HepG2 (cell line): ENCODE data around the gene ZCCHC3. TPM values are rescaled to one million over a fixed set of nuclear protein-coding genes. Genes with fewer than 3 reads are reported as not detected.
A peak's percentile ranks its signal among the peaks of the same experiment; 100 is the strongest.

Experiments used
- AKAP8 ChIP-seq: sonication (generic); formaldehyde crosslinking; IDR thresholded peaks from 2 replicates; pipeline ENCODE4 v1.5.1; 2020; ENCODE audit warnings: mild to moderate bottlenecking, missing genetic modification reagents
- CREB1 ChIP-seq, 2 experiments: fragments of 450-650 bp in 1 of 2; IDR thresholded peaks; 2 replicates each; pipeline ENCODE4 v1.6.1; 2016 to 2017; ENCODE audit warnings: control low read depth in 1 of 2, mild to moderate bottlenecking in 1 of 2, missing compliant biosample characterization in 1 of 2, missing genetic modification characterization in 1 of 2
- EZH2 ChIP-seq: conservative IDR thresholded peaks from 2 replicates; pipeline ENCODE4 v1.6.1; 2012; ENCODE audit warnings: mild to moderate bottlenecking, low read depth, low read length, moderate library complexity
- FOSL1 ChIP-seq: sonication (generic); formaldehyde crosslinking; IDR thresholded peaks from 2 replicates; pipeline ENCODE4 v1.9.0; 2021; ENCODE audit warnings: missing genetic modification reagents, borderline replicate concordance
- FOXP1 ChIP-seq, 2 experiments: fragments of 450-650 bp in 1 of 2; IDR thresholded peaks; 2 replicates each; pipeline ENCODE4 v1.6.1; 2017 to 2018; ENCODE audit warnings: antibody characterized with exemption in 1 of 2
- HIC2 ChIP-seq: sonication (generic); formaldehyde crosslinking; IDR thresholded peaks from 2 replicates; pipeline ENCODE4 v1.9.0; 2022; ENCODE audit warnings: low read depth, missing genetic modification reagents
- HNF1B ChIP-seq: sonication (generic); formaldehyde crosslinking; IDR thresholded peaks from 2 replicates; pipeline ENCODE4 v1.5.1; 2020; ENCODE audit warnings: mild to moderate bottlenecking, moderate library complexity, missing genetic modification reagents
- JARID2 ChIP-seq: sonication (generic); formaldehyde crosslinking; IDR thresholded peaks from 2 replicates; pipeline ENCODE4 v1.8.1; 2023; ENCODE audit warnings: missing genetic modification reagents, inconsistent platforms; ENCODE audit not compliant: insufficient replicate concordance
- MLLT10 ChIP-seq: sonication (generic); formaldehyde crosslinking; IDR thresholded peaks from 2 replicates; pipeline ENCODE4 v1.4.0; 2020; ENCODE audit warnings: missing genetic modification reagents
- NR2C2 ChIP-seq: sonication (generic); formaldehyde crosslinking; IDR thresholded peaks from 2 replicates; pipeline ENCODE4 v1.4.0; 2020; ENCODE audit warnings: missing genetic modification reagents, mild to moderate bottlenecking, moderate library complexity, borderline replicate concordance
- PCBP2 ChIP-seq: fragments of 200-400 bp; formaldehyde crosslinking; optimal IDR thresholded peaks from 2 replicates; pipeline ENCODE3; 2018; ENCODE audit warnings: low read length, low read depth; ENCODE audit not compliant: poor library complexity, severe bottlenecking
- RAD21 ChIP-seq: fragments of 450-650 bp; formaldehyde crosslinking; IDR thresholded peaks from 2 replicates; pipeline ENCODE4 v1.5.0; 2020; ENCODE audit warnings: mild to moderate bottlenecking
- REPIN1 ChIP-seq: sonication (generic); formaldehyde crosslinking; IDR thresholded peaks from 2 replicates; pipeline ENCODE4 v1.8.0; 2022; ENCODE audit warnings: missing genetic modification reagents, low read depth, mild to moderate bottlenecking, borderline replicate concordance
- RERE ChIP-seq: IDR thresholded peaks from 2 replicates; pipeline ENCODE4 v1.6.1; 2016; ENCODE audit warnings: low read depth, missing genetic modification reagents, missing compliant biosample characterization
- SETDB1 ChIP-seq: sonication (generic); formaldehyde crosslinking; IDR thresholded peaks from 2 replicates; pipeline ENCODE4 v1.5.1; 2020; ENCODE audit warnings: missing genetic modification reagents, mild to moderate bottlenecking, borderline replicate concordance
- THAP11 ChIP-seq: IDR thresholded peaks from 2 replicates; pipeline ENCODE4 v1.6.1; 2016; ENCODE audit warnings: missing biosample characterization, missing genetic modification reagents
- XBP1 ChIP-seq: sonication (generic); formaldehyde crosslinking; IDR thresholded peaks from 2 replicates; pipeline ENCODE4 v1.5.0; 2020; ENCODE audit warnings: missing genetic modification reagents
- YEATS4 ChIP-seq: sonication (generic); formaldehyde crosslinking; IDR thresholded peaks from 2 replicates; pipeline ENCODE4 v1.4.0; 2020; ENCODE audit warnings: missing genetic modification reagents, borderline replicate concordance
- ZFP41 ChIP-seq: sonication (generic); formaldehyde crosslinking; IDR thresholded peaks from 2 replicates; pipeline ENCODE4 v1.4.0; 2020; ENCODE audit warnings: mild to moderate bottlenecking, missing genetic modification reagents, borderline replicate concordance
- ZNF180 ChIP-seq: sonication (generic); formaldehyde crosslinking; IDR thresholded peaks from 2 replicates; pipeline ENCODE4 v1.4.0; 2020; ENCODE audit warnings: low read depth, missing genetic modification reagents, borderline replicate concordance
- ZNF446 ChIP-seq: sonication (generic); formaldehyde crosslinking; IDR thresholded peaks from 2 replicates; pipeline ENCODE4 v1.5.0; 2020; ENCODE audit warnings: mild to moderate bottlenecking, missing genetic modification reagents
- ZNF792 ChIP-seq: IDR thresholded peaks from 2 replicates; pipeline ENCODE4 v1.6.1; 2016
- ZNF883 ChIP-seq: sonication (generic); formaldehyde crosslinking; IDR thresholded peaks from 2 replicates; pipeline ENCODE4 v1.5.1; 2020; ENCODE audit warnings: mild to moderate bottlenecking, missing genetic modification reagents; ENCODE audit errors: not compliant biosample characterization
- polyA plus RNA-seq, 8 experiments: library from polyadenylated mRNA; depleted of rRNA in 3 of 8; stranded (reverse) in 7 of 8; unstranded in 1 of 8; fragments of >200 nt; fragmentation: Illumina TruSeq in 4 of 8; extraction: Trizol in 4 of 8; gene quantifications; 2 replicates each; pipeline versions ENCODE4 v1.2.1 to v1.2.3, GENCODE V29; 2011 to 2016; ENCODE audit warnings: low read depth in 4 of 8, missing spikeins in 1 of 8, mixed read lengths in 1 of 8; ENCODE audit not compliant: insufficient read depth in 1 of 8
- total RNA-seq, 5 experiments: library from RNA; depleted of rRNA; stranded (reverse); fragments of >200 nt; fragmentation: Illumina TruSeq; extraction: Trizol; gene quantifications; 2 replicates each; pipeline ENCODE4 v1.2.3, GENCODE V29; 2016; ENCODE audit warnings: low read depth in 1 of 5

ZCCHC3 gene
- total and polyA plus RNA-seq, 2 of the 13 experiments (the other 11 are each of a cell fraction or from before 2014, with no cell fraction given), result 46.6 to 63.0 TPM

GRCh38 chr20:258963-259362, 38.4 kb upstream of the ZCCHC3 start (continued):
- TF ChIP-seq EZH2 (no peak), ZNF792 (CRISPR knock-in tag) (0 out of 2 replicates have a peak, but pooled peaks have one; percentile 25), XBP1 (CRISPR knock-in tag) (no peak), PCBP2 (no peak), NR2C2 (CRISPR knock-in tag) (0 out of 2 replicates have a peak, but pooled peaks have one; percentile 17), FOSL1 (CRISPR knock-in tag) (no peak), HIC2 (no peak), JARID2 (no peak), CREB1 (IDR thresholded peaks at IDR 0.05) (no peak), CREB1 (CRISPR knock-in tag; IDR thresholded peaks at IDR 0.05) (no peak), MLLT10 (CRISPR knock-in tag) (no peak), ZNF446 (no peak), RERE (CRISPR knock-in tag) (no peak), FOXP1 (IDR thresholded peaks at IDR 0.05) (no peak), FOXP1 (CRISPR knock-in tag; IDR thresholded peaks at IDR 0.05) (no peak), HNF1B (CRISPR knock-in tag) (no peak; the same call in 1 of the 2 replicates), ZNF883 (CRISPR knock-in tag) (no peak), AKAP8 (no peak), SETDB1 (no peak), REPIN1 (CRISPR knock-in tag) (no peak), ZNF180 (CRISPR knock-in tag) (no peak), YEATS4 (CRISPR knock-in tag) (no peak), RAD21 (peak; percentile 59), ZFP41 (CRISPR knock-in tag) (no peak), THAP11 (no peak)
